HepG2 (cell line): ENCODE data around the gene NCOA5. TPM values are rescaled to one million over a fixed set of nuclear protein-coding genes. Genes with fewer than 3 reads are reported as not detected.

Experiments
- ELF1 ChIP-seq: sonication (generic); formaldehyde crosslinking; IDR thresholded peaks from 2 replicates; pipeline ENCODE4 v1.4.0; 2020; ENCODE audit warnings: missing genetic modification reagents
- HMG20A ChIP-seq: IDR thresholded peaks from 2 replicates; pipeline ENCODE4 v1.6.1; 2016; ENCODE audit warnings: borderline replicate concordance
- HMGA1 ChIP-seq: sonication (generic); formaldehyde crosslinking; conservative IDR thresholded peaks from 2 replicates; pipeline ENCODE4 v1.4.0; 2020; ENCODE audit warnings: missing genetic modification reagents
- HNRNPLL ChIP-seq: fragments of 200-400 bp; formaldehyde crosslinking; IDR thresholded peaks from 2 replicates; pipeline ENCODE4 v1.6.1; 2017; ENCODE audit warnings: mild to moderate bottlenecking, low read depth, low read length; ENCODE audit not compliant: poor library complexity, severe bottlenecking
- KAT2B ChIP-seq: fragments of 150-350 bp; IDR thresholded peaks from 2 replicates; pipeline ENCODE4 v1.6.1; 2014; ENCODE audit warnings: low read depth, low read length, borderline replicate concordance
- KMT2B ChIP-seq: IDR thresholded peaks from 2 replicates; pipeline ENCODE4 v1.6.1; 2016; ENCODE audit warnings: missing genetic modification reagents, missing compliant biosample characterization
- MIXL1 ChIP-seq: IDR thresholded peaks from 2 replicates; pipeline ENCODE4 v1.6.1; 2016
- NKX3-1 ChIP-seq: sonication (generic); formaldehyde crosslinking; IDR thresholded peaks from 2 replicates; pipeline ENCODE4 v1.5.0; 2020; ENCODE audit warnings: missing genetic modification reagents
- SAP130 ChIP-seq: IDR thresholded peaks from 2 replicates; pipeline ENCODE4 v1.6.1; 2016; ENCODE audit warnings: low read depth
- SP1 ChIP-seq, 2 experiments: fragments of 450-650 bp in 1 of 2; sonication (generic) in 1 of 2; formaldehyde crosslinking in 1 of 2; IDR thresholded peaks; 2 replicates each; pipeline versions ENCODE4 v1.4.0 to v1.6.1; 2016 to 2020; ENCODE audit warnings: missing genetic modification reagents in 1 of 2
- SUZ12 ChIP-seq: fragments of 150-350 bp; IDR thresholded peaks from 2 replicates; pipeline ENCODE4 v1.6.1; 2014; ENCODE audit warnings: low read depth, low read length
- ZBTB4 ChIP-seq: sonication (generic); formaldehyde crosslinking; IDR thresholded peaks from 2 replicates; pipeline ENCODE4 v1.4.0; 2020; ENCODE audit warnings: missing genetic modification reagents, mild to moderate bottlenecking, borderline replicate concordance
- ZFP37 ChIP-seq: sonication (generic); formaldehyde crosslinking; IDR thresholded peaks from 2 replicates; pipeline ENCODE4 v1.4.0; 2020; ENCODE audit warnings: missing genetic modification reagents, borderline replicate concordance
- ZNF468 ChIP-seq: sonication (generic); formaldehyde crosslinking; IDR thresholded peaks from 2 replicates; pipeline ENCODE4 v1.8.0; 2022; ENCODE audit warnings: mild to moderate bottlenecking, moderate library complexity, missing genetic modification reagents
- ZNF556 ChIP-seq: sonication (generic); formaldehyde crosslinking; IDR thresholded peaks from 2 replicates; pipeline ENCODE4 v1.4.0; 2020; ENCODE audit warnings: mild to moderate bottlenecking, missing genetic modification reagents, borderline replicate concordance
- ZNF589 ChIP-seq: sonication (generic); formaldehyde crosslinking; conservative IDR thresholded peaks from 2 replicates; pipeline ENCODE4 v1.8.0; 2022; ENCODE audit warnings: mild to moderate bottlenecking, moderate library complexity, missing genetic modification reagents
- ZSCAN21 ChIP-seq: sonication (generic); formaldehyde crosslinking; IDR thresholded peaks from 2 replicates; pipeline ENCODE4 v1.8.0; 2022; ENCODE audit warnings: mild to moderate bottlenecking, missing genetic modification reagents, moderate library complexity, borderline replicate concordance
- polyA plus RNA-seq, 8 experiments: library from polyadenylated mRNA; depleted of rRNA in 3 of 8; stranded (reverse) in 7 of 8; unstranded in 1 of 8; fragments of >200 nt; fragmentation: Illumina TruSeq in 4 of 8; extraction: Trizol in 4 of 8; gene quantifications; 2 replicates each; pipeline versions ENCODE4 v1.2.1 to v1.2.3, GENCODE V29; 2011 to 2016; ENCODE audit warnings: low read depth in 4 of 8, missing spikeins in 1 of 8, mixed read lengths in 1 of 8; ENCODE audit not compliant: insufficient read depth in 1 of 8
- total RNA-seq, 5 experiments: library from RNA; depleted of rRNA; stranded (reverse); fragments of >200 nt; fragmentation: Illumina TruSeq; extraction: Trizol; gene quantifications; 2 replicates each; pipeline ENCODE4 v1.2.3, GENCODE V29; 2016; ENCODE audit warnings: low read depth in 1 of 5
- TF ChIP-seq, protein P1 (sequence below): sonication (generic); formaldehyde crosslinking; IDR thresholded peaks from 2 replicates; pipeline ENCODE4 v1.4.0; 2020; ENCODE audit warnings: low read depth, missing genetic modification reagents
- TF ChIP-seq, protein P2 (sequence below): sonication (generic); formaldehyde crosslinking; IDR thresholded peaks from 2 replicates; pipeline ENCODE4 v1.4.0; 2020; ENCODE audit warnings: mild to moderate bottlenecking, missing genetic modification reagents
- TF ChIP-seq, protein P3 (sequence below): sonication (generic); formaldehyde crosslinking; IDR thresholded peaks from 2 replicates; pipeline ENCODE4 v1.5.1; 2020; ENCODE audit warnings: missing genetic modification reagents, mild to moderate bottlenecking, borderline replicate concordance

Gene NCOA5
- total and polyA plus RNA-seq, 2 of the 13 experiments (the other 11 are each of a cell fraction or from before 2014, with no cell fraction given): 16.5 to 28.4 TPM

GRCh38 chr20:46021361-46022359 lies 68.1 kb downstream of the NCOA5 start (continued):
- TF ChIP-seq ZFP37 (CRISPR knock-in tag): no peak
- no peak for TF ChIP-seq HMGA1 (CRISPR knock-in tag)
- peak; percentile 56; the same call in 1 of the 2 replicates for TF ChIP-seq ZNF556 (CRISPR knock-in tag)
- TF ChIP-seq ZNF589 (CRISPR knock-in tag): no peak
- TF ChIP-seq, protein P1, sequence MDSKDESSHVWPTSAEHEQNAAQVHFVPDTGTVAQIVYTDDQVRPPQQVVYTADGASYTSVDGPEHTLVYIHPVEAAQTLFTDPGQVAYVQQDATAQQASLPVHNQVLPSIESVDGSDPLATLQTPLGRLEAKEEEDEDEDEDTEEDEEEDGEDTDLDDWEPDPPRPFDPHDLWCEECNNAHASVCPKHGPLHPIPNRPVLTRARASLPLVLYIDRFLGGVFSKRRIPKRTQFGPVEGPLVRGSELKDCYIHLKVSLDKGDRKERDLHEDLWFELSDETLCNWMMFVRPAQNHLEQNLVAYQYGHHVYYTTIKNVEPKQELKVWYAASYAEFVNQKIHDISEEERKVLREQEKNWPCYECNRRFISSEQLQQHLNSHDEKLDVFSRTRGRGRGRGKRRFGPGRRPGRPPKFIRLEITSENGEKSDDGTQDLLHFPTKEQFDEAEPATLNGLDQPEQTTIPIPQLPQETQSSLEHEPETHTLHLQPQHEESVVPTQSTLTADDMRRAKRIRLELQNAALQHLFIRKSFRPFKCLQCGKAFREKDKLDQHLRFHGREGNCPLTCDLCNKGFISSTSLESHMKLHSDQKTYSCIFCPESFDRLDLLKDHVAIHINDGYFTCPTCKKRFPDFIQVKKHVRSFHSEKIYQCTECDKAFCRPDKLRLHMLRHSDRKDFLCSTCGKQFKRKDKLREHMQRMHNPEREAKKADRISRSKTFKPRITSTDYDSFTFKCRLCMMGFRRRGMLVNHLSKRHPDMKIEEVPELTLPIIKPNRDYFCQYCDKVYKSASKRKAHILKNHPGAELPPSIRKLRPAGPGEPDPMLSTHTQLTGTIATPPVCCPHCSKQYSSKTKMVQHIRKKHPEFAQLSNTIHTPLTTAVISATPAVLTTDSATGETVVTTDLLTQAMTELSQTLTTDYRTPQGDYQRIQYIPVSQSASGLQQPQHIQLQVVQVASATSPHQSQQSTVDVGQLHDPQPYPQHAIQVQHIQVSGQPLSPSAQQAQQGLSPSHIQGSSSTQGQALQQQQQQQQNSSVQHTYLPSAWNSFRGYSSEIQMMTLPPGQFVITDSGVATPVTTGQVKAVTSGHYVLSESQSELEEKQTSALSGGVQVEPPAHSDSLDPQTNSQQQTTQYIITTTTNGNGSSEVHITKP (CRISPR knock-in tag): no peak
- TF ChIP-seq KAT2B: no peak
- TF ChIP-seq SUZ12: no peak
- no peak for TF ChIP-seq NKX3-1 (CRISPR knock-in tag)
- TF ChIP-seq, protein P2, sequence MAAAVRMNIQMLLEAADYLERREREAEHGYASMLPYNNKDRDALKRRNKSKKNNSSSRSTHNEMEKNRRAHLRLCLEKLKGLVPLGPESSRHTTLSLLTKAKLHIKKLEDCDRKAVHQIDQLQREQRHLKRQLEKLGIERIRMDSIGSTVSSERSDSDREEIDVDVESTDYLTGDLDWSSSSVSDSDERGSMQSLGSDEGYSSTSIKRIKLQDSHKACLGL (CRISPR knock-in tag): no peak
- 0 out of 2 replicates have a peak, but pooled peaks have one; percentile 15 for TF ChIP-seq MIXL1 (CRISPR knock-in tag)
- TF ChIP-seq, protein P3, sequence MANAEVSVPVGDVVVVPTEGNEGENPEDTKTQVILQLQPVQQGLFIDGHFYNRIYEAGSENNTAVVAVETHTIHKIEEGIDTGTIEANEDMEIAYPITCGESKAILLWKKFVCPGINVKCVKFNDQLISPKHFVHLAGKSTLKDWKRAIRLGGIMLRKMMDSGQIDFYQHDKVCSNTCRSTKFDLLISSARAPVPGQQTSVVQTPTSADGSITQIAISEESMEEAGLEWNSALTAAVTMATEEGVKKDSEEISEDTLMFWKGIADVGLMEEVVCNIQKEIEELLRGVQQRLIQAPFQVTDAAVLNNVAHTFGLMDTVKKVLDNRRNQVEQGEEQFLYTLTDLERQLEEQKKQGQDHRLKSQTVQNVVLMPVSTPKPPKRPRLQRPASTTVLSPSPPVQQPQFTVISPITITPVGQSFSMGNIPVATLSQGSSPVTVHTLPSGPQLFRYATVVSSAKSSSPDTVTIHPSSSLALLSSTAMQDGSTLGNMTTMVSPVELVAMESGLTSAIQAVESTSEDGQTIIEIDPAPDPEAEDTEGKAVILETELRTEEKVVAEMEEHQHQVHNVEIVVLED (CRISPR knock-in tag): 0 out of 2 replicates have a peak, but pooled peaks have one; percentile 43
- no peak for TF ChIP-seq ZBTB4 (CRISPR knock-in tag)
- TF ChIP-seq KMT2B: peak; percentile 43; the same call in 1 of the 2 replicates
- TF ChIP-seq SAP130 (CRISPR knock-in tag): peak; percentile 47
- no peak for TF ChIP-seq ELF1 (CRISPR knock-in tag)
- TF ChIP-seq HMG20A (CRISPR knock-in tag): no peak
- TF ChIP-seq ZNF468: no peak
- TF ChIP-seq SP1 (IDR thresholded peaks at IDR 0.05): peak; percentile 92
- TF ChIP-seq SP1 (CRISPR knock-in tag; IDR thresholded peaks at IDR 0.05): peak; percentile 75
- TF ChIP-seq ZSCAN21 (CRISPR knock-in tag): 0 out of 2 replicates have a peak, but pooled peaks have one; percentile 27
- no peak for TF ChIP-seq HNRNPLL
